Endothelial cell of umbilical vein (primary cell): ENCODE measurements around the gene CNTN5. TPM values are rescaled to one million over a fixed set of nuclear protein-coding genes. Genes with fewer than 3 reads are reported as not detected.

Experiments
- BruUV-seq: library from RNA; stranded (reverse); fragments of 400-500 nt; replicated peaks from 2 replicates; lab custom pipeline; 2021; lab: Mats Ljungman, UMichigan
- CTCF ChIA-PET: fragments of 300-600, 350-600 bp; sonication (Branson Sonifier 250); formaldehyde crosslinking; loops from one replicate; lab custom pipeline; 2021; ENCODE audit warnings: antibody characterized with exemption, inconsistent platforms; lab: Charles Lee
- POLR2A ChIA-PET: fragments of 300-600, 350-600 bp; sonication (Branson Sonifier 250); formaldehyde crosslinking; loops from one replicate; lab custom pipeline; 2021; ENCODE audit warnings: antibody characterized with exemption, inconsistent platforms; lab: Charles Lee
- DNase-seq: peaks from one replicate; pipeline ENCODE4 v3.0.0-alpha.2; 2011; ENCODE audit warnings: low read depth, low spot score
- FAIRE-seq: peaks from 2 replicates; lab custom pipeline; 2011; peaks lifted over from hg19 to GRCh38; lab: Jason Lieb, UNC
- H2AFZ ChIP-seq: 2 replicates; pipeline ENCODE4 v1.6.0; 2012; ENCODE audit warnings: low read depth, low read length, control low read depth, inconsistent platforms
- H3K27ac ChIP-seq: 2 replicates; pipeline ENCODE4 v1.5.1; 2011; ENCODE audit warnings: low read depth, mild to moderate bottlenecking, control low read depth, low read length, moderate library complexity; ENCODE audit not compliant: insufficient read depth
- H3K27me3 ChIP-seq, 2 experiments: 2 replicates each; pipeline versions ENCODE4 v1.6.0 to v1.6.1; 2011; ENCODE audit warnings: low read length in 2 of 2, mixed read lengths in 1 of 2; ENCODE audit not compliant: control insufficient read depth in 2 of 2, insufficient read depth in 2 of 2
- H3K36me3 ChIP-seq, 2 experiments: 2 replicates in 1 of 2; 3 replicates in 1 of 2; pipeline ENCODE4 v1.5.1; 2011; ENCODE audit warnings: low read length in 2 of 2, mild to moderate bottlenecking in 1 of 2, moderate library complexity in 1 of 2; ENCODE audit not compliant: control insufficient read depth in 2 of 2, insufficient read depth in 2 of 2; ENCODE audit errors: extremely low read depth in 1 of 2
- H3K4me1 ChIP-seq: 3 replicates; pipeline ENCODE4 v1.5.1; 2011; ENCODE audit warnings: mild to moderate bottlenecking, low read length; ENCODE audit not compliant: control insufficient read depth, insufficient read depth; ENCODE audit errors: extremely low read depth
- H3K4me2 ChIP-seq: 2 replicates; pipeline ENCODE4 v1.6.1; 2011; ENCODE audit warnings: low read length, control low read depth, mixed read lengths; ENCODE audit not compliant: insufficient read depth
- H3K4me3 ChIP-seq, 3 experiments: fragments of 200-600 bp in 1 of 3; sonication (generic), shearing (Covaris generic) in 1 of 3; replicated peaks in 1 of 3; 2 replicates each; pipeline ENCODE4 v1.5.1; 2011 to 2016; ENCODE audit warnings: control low read depth in 3 of 3, low read length in 3 of 3, mild to moderate bottlenecking in 2 of 3, inconsistent platforms in 1 of 3, low read depth in 1 of 3, moderate library complexity in 1 of 3; ENCODE audit not compliant: insufficient read depth in 1 of 3
- H3K79me2 ChIP-seq: 2 replicates; pipeline ENCODE4 v1.6.0; 2012; ENCODE audit warnings: low read length, inconsistent platforms; ENCODE audit not compliant: control insufficient read depth, insufficient read depth
- H3K9ac ChIP-seq: replicated peaks from 2 replicates; pipeline ENCODE3; 2011; ENCODE audit warnings: low read length, control low read depth; ENCODE audit not compliant: insufficient read depth; ENCODE audit errors: extremely low read depth
- H3K9me1 ChIP-seq: replicated peaks from 3 replicates; pipeline ENCODE4 v1.6.0; 2011; ENCODE audit warnings: mild to moderate bottlenecking, low read length; ENCODE audit not compliant: control insufficient read depth, insufficient read depth; ENCODE audit errors: extremely low read depth
- H3K9me3 ChIP-seq: replicated peaks from 2 replicates; pipeline ENCODE4 v1.5.1; 2012; ENCODE audit warnings: low read length, inconsistent platforms; ENCODE audit not compliant: control insufficient read depth, insufficient read depth
- H4K20me1 ChIP-seq: replicated peaks from 2 replicates; pipeline ENCODE3; 2011; ENCODE audit warnings: mild to moderate bottlenecking, low read length; ENCODE audit not compliant: control insufficient read depth, insufficient read depth; ENCODE audit errors: extremely low read depth
- EZH2 ChIP-seq: IDR thresholded peaks from 2 replicates; pipeline ENCODE4 v1.6.1; 2012; ENCODE audit warnings: borderline replicate concordance, low read depth, mild to moderate bottlenecking, moderate library complexity, low read length, inconsistent platforms; ENCODE audit not compliant: severe bottlenecking
- FOS ChIP-seq: IDR thresholded peaks from 2 replicates; pipeline ENCODE4 v1.6.1; 2011; ENCODE audit warnings: mild to moderate bottlenecking, low read length, moderate library complexity, borderline replicate concordance; ENCODE audit not compliant: insufficient read depth
- GATA2 ChIP-seq: IDR thresholded peaks from 2 replicates; pipeline ENCODE4 v1.7.0; 2011; ENCODE audit warnings: low read depth, mild to moderate bottlenecking, moderate library complexity, mixed read lengths, low read length; ENCODE audit not compliant: insufficient read length, insufficient read depth
- JUN ChIP-seq: IDR thresholded peaks from 2 replicates; pipeline ENCODE4 v1.6.1; 2011; ENCODE audit warnings: borderline replicate concordance, low read depth; ENCODE audit not compliant: insufficient read length, insufficient read depth
- MYC ChIP-seq: IDR thresholded peaks from one replicate; pipeline ENCODE4 v1.6.1; 2011; ENCODE audit warnings: mild to moderate bottlenecking, low read depth, low read length
- POLR2A ChIP-seq: IDR thresholded peaks from 2 replicates; pipeline ENCODE4 v1.6.1; 2012; ENCODE audit warnings: low read depth, mild to moderate bottlenecking, control low read depth, low read length
- POLR2AphosphoS5 ChIP-seq: IDR thresholded peaks from 2 replicates; pipeline ENCODE4 v1.6.1; 2012; ENCODE audit warnings: low read depth, mild to moderate bottlenecking, control low read depth, low read length, moderate library complexity; ENCODE audit not compliant: insufficient read depth
- dilution Hi-C: fragments of 300-500 bp; cut with MboI; formaldehyde crosslinking; loops from one replicate; pipeline ENCODE4 v1.15.0; 2019; ENCODE audit warnings: low sequenced_read_pairs; ENCODE audit not compliant: extremely low pct_ligation_motif_present
- intact Hi-C: fragments of 100-400 bp; cut with micrococcal nuclease; formaldehyde crosslinking; loops from one replicate; pipeline ENCODE4 v1.10.0; 2022
- polyA plus RNA-seq, 4 experiments: library from polyadenylated mRNA; depleted of rRNA in 3 of 4; stranded (reverse) in 3 of 4; unstranded in 1 of 4; fragments of >200 nt; gene quantifications; 2 replicates each; pipeline versions ENCODE4 v1.2.1 to v1.2.3, GENCODE V29; 2011 to 2012; ENCODE audit warnings: missing spikeins in 1 of 4
- total RNA-seq: library from RNA; stranded (reverse); gene quantifications from 2 replicates; pipeline ENCODE4 v1.2.3, GENCODE V29; 2021
- TF ChIP-seq, protein P1 (sequence below): IDR thresholded peaks from 2 replicates; pipeline ENCODE4 v1.6.1; 2011; ENCODE audit not compliant: insufficient read depth, insufficient read length
- TF ChIP-seq, protein P2 (sequence below), 2 donors: IDR thresholded peaks; 1 replicate in 1 of 2; 2 replicates in 1 of 2; pipeline ENCODE4 v1.5.1; 2011; ENCODE audit warnings: low read length in 2 of 2, mild to moderate bottlenecking in 2 of 2, moderate library complexity in 2 of 2, control low read depth in 1 of 2, inconsistent platforms in 1 of 2, low read depth in 1 of 2; ENCODE audit not compliant: insufficient read depth in 1 of 2; ENCODE audit errors: extremely low read depth in 1 of 2

The CNTN5 gene
- total and polyA plus RNA-seq, 2 donors (not counting 3 experiments of a cell fraction or from before 2014, with no cell fraction given) = not detected

DNA sequence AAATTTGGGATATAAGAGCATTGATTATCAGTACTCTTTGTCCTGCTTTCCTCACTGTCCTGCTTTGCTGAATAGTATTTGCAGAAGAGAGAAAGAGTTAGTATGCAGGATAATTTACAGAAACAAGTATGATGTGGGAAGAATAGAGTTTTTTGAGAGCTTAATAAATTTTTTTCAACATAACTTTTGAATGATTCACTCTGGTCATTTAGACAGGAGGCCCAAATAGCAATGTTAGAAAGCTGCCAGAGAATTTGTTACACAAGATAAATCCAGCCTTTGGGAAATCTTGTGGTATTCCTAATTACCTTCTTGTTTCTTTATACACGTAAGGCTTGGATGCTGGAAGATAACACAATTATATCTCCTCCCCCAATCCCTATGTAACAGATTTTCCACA, 484.6 kb downstream of the CNTN5 start:
- no peaks in the 10 kb centered on the region for H3K9me1 ChIP-seq
- no peaks in the 10 kb centered on the region for H3K36me3 ChIP-seq
- DNase-seq = no peak
- TF ChIP-seq EZH2 (no peak), JUN (no peak), MYC (no peak), POLR2AphosphoS5 (no peak), FOS (no peak), GATA2 (no peak), POLR2A (no peak)
- TF ChIP-seq, protein P1, sequence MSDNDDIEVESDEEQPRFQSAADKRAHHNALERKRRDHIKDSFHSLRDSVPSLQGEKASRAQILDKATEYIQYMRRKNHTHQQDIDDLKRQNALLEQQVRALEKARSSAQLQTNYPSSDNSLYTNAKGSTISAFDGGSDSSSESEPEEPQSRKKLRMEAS = no peak
- TF ChIP-seq, protein P2, sequence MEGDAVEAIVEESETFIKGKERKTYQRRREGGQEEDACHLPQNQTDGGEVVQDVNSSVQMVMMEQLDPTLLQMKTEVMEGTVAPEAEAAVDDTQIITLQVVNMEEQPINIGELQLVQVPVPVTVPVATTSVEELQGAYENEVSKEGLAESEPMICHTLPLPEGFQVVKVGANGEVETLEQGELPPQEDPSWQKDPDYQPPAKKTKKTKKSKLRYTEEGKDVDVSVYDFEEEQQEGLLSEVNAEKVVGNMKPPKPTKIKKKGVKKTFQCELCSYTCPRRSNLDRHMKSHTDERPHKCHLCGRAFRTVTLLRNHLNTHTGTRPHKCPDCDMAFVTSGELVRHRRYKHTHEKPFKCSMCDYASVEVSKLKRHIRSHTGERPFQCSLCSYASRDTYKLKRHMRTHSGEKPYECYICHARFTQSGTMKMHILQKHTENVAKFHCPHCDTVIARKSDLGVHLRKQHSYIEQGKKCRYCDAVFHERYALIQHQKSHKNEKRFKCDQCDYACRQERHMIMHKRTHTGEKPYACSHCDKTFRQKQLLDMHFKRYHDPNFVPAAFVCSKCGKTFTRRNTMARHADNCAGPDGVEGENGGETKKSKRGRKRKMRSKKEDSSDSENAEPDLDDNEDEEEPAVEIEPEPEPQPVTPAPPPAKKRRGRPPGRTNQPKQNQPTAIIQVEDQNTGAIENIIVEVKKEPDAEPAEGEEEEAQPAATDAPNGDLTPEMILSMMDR (IDR thresholded peaks at IDR 0.05; ENCODE audit: extremely low read depth in 1 of 2, insufficient read depth in 1 of 2, low read depth in 1 of 2, low read length in 2 of 2) = no peak
- BruUV-seq = no TSS peak
- intact Hi-C loops = no loop called here
- H4K20me1 ChIP-seq = no peaks in the 10 kb centered on the region
- H3K27ac ChIP-seq = no peak overlapping the region
- H3K4me1 ChIP-seq = no peaks in the 10 kb centered on the region
- H3K9ac ChIP-seq = no peak overlapping the region
- ChIA-PET POLR2A (no interaction called here), CTCF (no interaction called here)
- no peak for FAIRE-seq
- H3K79me2 ChIP-seq = no peaks in the 10 kb centered on the region
- H3K27me3 ChIP-seq = no peaks in the 10 kb centered on the region
- no peak overlapping the region for H3K4me2 ChIP-seq
- H2AFZ ChIP-seq = no peak overlapping the region
- no peak overlapping the region for H3K4me3 ChIP-seq
- dilution Hi-C loops = no loop called here
- no peaks in the 10 kb centered on the region for H3K9me3 ChIP-seq
